Esophagus (tissue), 2 donors: Measurements from ENCODE around the gene SMIM22. TPM values are rescaled to one million over a fixed set of nuclear protein-coding genes. Genes with fewer than 3 reads are reported as not detected.
A peak's percentile ranks its signal among the peaks of the same experiment; 100 is the strongest.

ENCODE experiments used
- H3K27ac ChIP-seq, 2 donors: one replicate each; pipeline ENCODE4 v1.5.1; 2013; ENCODE audit warnings: low read depth in 2 of 2, mild to moderate bottlenecking in 2 of 2, inconsistent platforms in 1 of 2, low read length in 1 of 2, moderate library complexity in 1 of 2
- H3K27me3 ChIP-seq, 2 donors: one replicate each; pipeline ENCODE4 v1.6.1; 2013; ENCODE audit warnings: low read length in 2 of 2, control low read depth in 1 of 2, mild to moderate bottlenecking in 1 of 2; ENCODE audit not compliant: insufficient read depth in 2 of 2, control insufficient read depth in 1 of 2
- H3K36me3 ChIP-seq, 2 donors: one replicate each; pipeline ENCODE4 v1.6.1; 2013; ENCODE audit warnings: low read length in 1 of 2; ENCODE audit not compliant: control insufficient read depth in 2 of 2, insufficient read depth in 2 of 2
- H3K4me1 ChIP-seq, 2 donors: one replicate each; pipeline ENCODE4 v1.6.1; 2013; ENCODE audit warnings: low read length in 1 of 2; ENCODE audit not compliant: control insufficient read depth in 2 of 2, insufficient read depth in 2 of 2
- H3K4me3 ChIP-seq, 2 donors: one replicate each; pipeline ENCODE4 v1.5.1; 2013; ENCODE audit warnings: low read length in 2 of 2, mild to moderate bottlenecking in 2 of 2, low read depth in 1 of 2, moderate library complexity in 1 of 2
- H3K9me3 ChIP-seq, 2 donors: one replicate each; pipeline ENCODE4 v1.6.1; 2013; ENCODE audit warnings: mild to moderate bottlenecking in 2 of 2, low read depth in 1 of 2, low read length in 1 of 2, moderate library complexity in 1 of 2; ENCODE audit not compliant: control insufficient read depth in 2 of 2, insufficient read depth in 1 of 2
- WGBS, 2 donors: extraction: QIAGEN DNeasy Blood & Tissue Kit; methylation state at CpG; one replicate each; pipeline ENCODE4 v1.1.7; 2013; 5-methylcytosine and 5-hydroxymethylcytosine counted together
- polyA plus RNA-seq, 2 donors: library from polyadenylated mRNA; stranded (reverse); fragments of 200-250 nt; gene quantifications; one replicate each; pipeline ENCODE4 v1.2.3, GENCODE V29; 2013
- donor health status: healthy with polysubstance abuse.
- donor health status: Bipolar disorder and iron deficiency.

SMIM22 gene
- polyA plus RNA-seq, 2 donors = 20.1 to 28.6 TPM

DNA sequence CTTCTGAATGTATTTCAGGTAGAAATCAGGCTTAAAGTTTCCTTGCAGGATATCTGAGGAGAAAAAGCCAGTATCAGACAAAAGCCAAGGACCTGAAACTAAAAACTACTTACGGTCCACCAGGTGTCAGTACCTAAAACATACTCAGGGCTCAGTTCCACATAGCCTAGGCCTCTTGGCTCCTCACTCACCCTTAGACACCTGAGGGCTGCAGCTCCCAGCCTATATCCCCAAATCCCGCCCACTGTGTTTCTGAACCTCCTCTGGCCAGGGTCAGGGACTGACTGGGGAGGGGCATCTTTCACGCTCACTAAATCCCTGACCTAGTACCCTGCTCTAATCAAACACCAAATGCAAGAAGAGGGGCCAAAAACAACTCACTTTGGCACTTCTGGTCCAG lies 16.1 kb downstream of the SMIM22 start:
- no peaks in the 10 kb centered on the region for H3K27me3 ChIP-seq
- H3K36me3 ChIP-seq = peaks cover 19 to 27% of the 10 kb centered on the region in 2 donors
- H3K9me3 ChIP-seq = no peaks in the 10 kb centered on the region
- WGBS, 2 donors = 95 to 97% methylated on average over 3 of the region's 3 CpGs
- peaks cover 0 to 3% of the 10 kb centered on the region in 2 donors for H3K4me1 ChIP-seq
- no peak overlapping the region for H3K4me3 ChIP-seq
- H3K27ac ChIP-seq = no peak overlapping the region

DNA sequence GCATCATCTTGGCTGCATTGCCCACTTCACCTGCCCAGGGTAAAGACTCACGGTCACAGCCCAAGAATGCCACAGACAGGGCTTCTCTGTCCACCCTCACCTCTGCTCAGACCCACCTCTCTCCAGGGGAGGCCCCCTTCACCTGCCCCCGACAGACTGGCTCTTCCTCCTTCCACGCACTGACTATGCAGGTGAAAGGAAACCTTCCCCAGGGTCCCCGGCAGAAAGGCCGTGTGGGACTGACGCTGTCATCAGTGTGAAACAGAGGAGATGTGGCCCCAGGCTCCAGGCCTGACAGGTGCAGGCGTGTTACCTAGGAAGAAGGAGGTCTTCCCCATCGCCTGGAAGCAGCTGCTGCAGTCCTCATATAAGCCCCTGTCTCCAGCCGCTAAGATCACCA lies 16.6 kb downstream of the SMIM22 start:
- Histone ChIP-seq H3K36me3 (peaks cover 19 to 27% of the 10 kb centered on the region in 2 donors), H3K27me3 (no peaks in the 10 kb centered on the region), H3K4me1 (peaks cover 0 to 3% of the 10 kb centered on the region in 2 donors), H3K27ac (no peak overlapping the region), H3K4me3 (no peak overlapping the region), H3K9me3 (no peaks in the 10 kb centered on the region)
- 86 to 90% methylated on average over 9 of the region's 9 CpGs for WGBS, 2 donors

DNA sequence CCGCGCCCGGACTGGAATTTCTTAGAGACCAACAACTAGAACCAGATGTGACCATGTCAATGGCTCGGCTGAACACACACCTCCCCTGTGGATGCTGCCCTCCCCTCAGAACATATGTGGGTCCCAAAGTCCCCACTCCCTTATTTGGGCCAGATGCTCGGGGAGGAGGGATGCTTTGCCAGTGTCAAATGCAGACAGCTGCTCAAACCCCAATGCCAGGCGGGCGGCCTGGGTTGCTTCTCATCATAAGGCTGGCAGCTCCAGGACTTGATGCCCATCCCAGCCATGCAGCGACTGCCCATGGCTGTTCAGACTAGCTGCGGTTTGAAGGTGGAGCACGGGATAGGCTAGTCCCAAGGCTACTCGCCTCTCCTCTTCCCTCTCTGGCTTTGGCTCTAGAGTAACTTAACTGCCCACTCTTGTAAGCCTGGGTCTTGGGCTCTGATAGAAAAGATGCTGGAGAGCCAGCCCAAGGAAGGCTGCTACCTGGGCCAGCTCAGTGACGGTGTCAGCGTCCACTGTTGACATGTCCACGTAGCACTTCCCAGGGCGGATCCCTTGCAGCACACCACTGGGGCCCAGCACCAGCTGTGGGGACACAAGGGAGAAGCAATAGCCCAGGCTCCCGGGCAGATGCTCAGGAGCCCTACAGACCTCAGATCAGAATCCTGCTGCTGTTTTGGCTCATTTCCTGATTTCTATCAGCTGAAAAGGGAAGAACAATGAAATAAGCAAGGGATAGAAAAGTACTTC lies 18.3 kb downstream of the SMIM22 start:
- H3K27me3 ChIP-seq = no peaks in the 10 kb centered on the region
- H3K36me3 ChIP-seq = peaks cover 23 to 34% of the 10 kb centered on the region in 2 donors
- H3K4me1 ChIP-seq = peaks cover 0 to 3% of the 10 kb centered on the region in 2 donors
- WGBS, 2 donors = 90 to 95% methylated on average over 16 of the region's 16 CpGs
- H3K9me3 ChIP-seq = no peaks in the 10 kb centered on the region
- peak overlapping the region; percentile 62 to 63 for H3K27ac ChIP-seq
- H3K4me3 ChIP-seq = no peak overlapping the region

DNA sequence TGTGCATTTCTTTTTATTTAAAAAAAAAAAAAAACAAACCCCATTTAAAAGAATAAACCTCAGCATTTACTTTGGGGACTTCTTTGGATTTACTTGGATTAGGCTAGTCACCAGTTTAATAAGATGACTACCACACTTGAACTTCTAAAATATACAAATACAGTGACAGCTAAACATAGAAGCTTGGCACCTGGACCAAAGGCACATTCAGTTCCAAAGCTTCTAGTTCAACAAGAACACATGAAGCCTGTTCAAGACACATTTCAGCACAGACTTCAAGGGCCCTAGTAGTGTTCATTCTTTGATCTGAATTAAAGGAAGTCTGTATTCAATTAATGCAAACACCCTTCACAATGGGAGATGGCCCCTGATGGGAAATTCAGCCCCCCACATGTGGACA lies 18.9 kb downstream of the SMIM22 start:
- Histone ChIP-seq H3K4me3 (no peak overlapping the region), H3K27me3 (no peaks in the 10 kb centered on the region), H3K9me3 (no peaks in the 10 kb centered on the region), H3K36me3 (peaks cover 23 to 38% of the 10 kb centered on the region in 2 donors), H3K4me1 (peaks cover 0 to 3% of the 10 kb centered on the region in 2 donors), H3K27ac (peak overlapping the region; percentile 48 to 73)

DNA sequence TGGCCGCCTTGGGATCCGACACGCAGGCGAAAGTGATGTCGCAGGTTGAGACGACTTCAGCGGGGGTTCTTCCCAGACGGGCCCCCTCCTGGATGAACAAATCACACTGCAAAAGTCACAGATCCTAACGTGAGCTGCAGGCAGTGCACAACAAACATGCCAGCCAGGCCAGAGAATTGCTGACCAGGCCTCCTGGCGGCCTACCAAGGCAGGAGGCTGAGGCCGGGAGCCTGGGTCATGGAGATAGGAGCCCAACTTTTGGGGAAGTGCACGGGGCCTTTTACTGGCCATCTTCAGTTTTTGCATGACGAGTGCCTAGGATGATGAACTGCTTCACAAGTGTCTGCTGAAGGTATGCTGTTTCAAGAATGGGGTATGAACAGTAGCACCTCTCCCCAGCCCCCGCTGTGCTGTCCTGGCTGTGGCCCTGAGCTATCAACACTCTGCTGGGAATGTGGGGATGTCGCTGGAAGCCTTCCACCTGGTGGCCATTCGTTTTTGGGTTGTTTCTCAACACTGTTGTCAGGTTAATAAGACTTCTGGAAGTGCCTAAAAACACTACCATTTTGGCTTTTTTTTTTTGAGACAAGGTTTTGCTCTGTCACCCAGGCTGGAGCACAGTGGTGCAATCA lies 19.5 kb downstream of the SMIM22 start:
- Histone ChIP-seq H3K27me3 (no peaks in the 10 kb centered on the region), H3K36me3 (peaks cover 27 to 38% of the 10 kb centered on the region in 2 donors), H3K27ac (peak overlapping the region; percentile 48 to 73), H3K9me3 (no peaks in the 10 kb centered on the region), H3K4me3 (no peak overlapping the region), H3K4me1 (peaks cover 0 to 3% of the 10 kb centered on the region in 2 donors)
- 81 to 83% methylated on average over 16 of the region's 16 CpGs for WGBS, 2 donors

DNA sequence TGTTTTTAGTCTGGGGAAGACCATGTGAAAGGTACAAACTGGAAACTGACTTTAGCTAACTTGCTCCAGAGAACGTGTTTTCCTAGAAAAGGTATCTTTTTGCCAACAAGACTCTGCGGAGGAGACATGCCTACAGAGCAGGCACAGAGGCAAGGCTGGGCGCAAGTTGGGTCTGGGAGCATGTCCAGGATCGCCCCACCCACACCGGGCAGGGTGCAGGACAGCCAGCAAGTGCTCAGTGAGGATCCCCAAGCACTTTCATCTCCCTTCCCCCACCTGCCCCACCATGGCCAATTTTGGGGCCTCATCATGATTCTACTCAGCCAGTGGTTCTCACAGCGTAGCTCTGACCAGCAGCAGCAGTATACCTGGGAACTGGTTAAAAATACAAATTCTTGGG lies 25.5 kb downstream of the SMIM22 start:
- 62 to 72% methylated on average over 6 of the region's 6 CpGs for WGBS, 2 donors
- peaks cover 28 to 34% of the 10 kb centered on the region in 2 donors for H3K36me3 ChIP-seq
- H3K27me3 ChIP-seq = no peaks in the 10 kb centered on the region
- no peaks in the 10 kb centered on the region for H3K9me3 ChIP-seq
- H3K27ac ChIP-seq = no peak overlapping the region
- H3K4me3 ChIP-seq = no peak overlapping the region
- no peaks in the 10 kb centered on the region for H3K4me1 ChIP-seq

DNA sequence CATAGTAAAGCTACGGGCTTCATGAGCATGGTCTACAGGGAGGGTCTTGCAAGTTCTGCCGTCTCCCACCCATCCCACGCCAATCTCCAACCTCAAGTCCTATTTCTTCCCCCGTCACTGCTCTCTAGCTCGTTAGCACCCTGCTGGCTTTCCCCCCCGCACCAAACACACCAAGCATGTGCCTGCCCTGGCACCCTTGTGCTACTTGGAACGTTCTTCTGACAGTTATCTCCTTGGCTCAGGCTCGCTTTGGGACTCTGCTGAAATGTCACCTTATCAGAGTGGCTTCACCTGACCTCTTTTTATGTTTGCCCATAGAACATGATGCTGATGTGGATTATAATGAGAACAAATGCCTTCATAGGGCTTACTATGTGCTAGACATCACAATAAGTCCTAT lies 30.0 kb downstream of the SMIM22 start:
- WGBS, 2 donors = 87 to 89% methylated on average over 8 of the region's 8 CpGs
- no peaks in the 10 kb centered on the region for H3K27me3 ChIP-seq
- H3K4me3 ChIP-seq = no peak overlapping the region
- H3K27ac ChIP-seq = no peak overlapping the region
- peaks cover 18 to 40% of the 10 kb centered on the region in 2 donors for H3K36me3 ChIP-seq
- no peaks in the 10 kb centered on the region for H3K4me1 ChIP-seq
- no peaks in the 10 kb centered on the region for H3K9me3 ChIP-seq

DNA sequence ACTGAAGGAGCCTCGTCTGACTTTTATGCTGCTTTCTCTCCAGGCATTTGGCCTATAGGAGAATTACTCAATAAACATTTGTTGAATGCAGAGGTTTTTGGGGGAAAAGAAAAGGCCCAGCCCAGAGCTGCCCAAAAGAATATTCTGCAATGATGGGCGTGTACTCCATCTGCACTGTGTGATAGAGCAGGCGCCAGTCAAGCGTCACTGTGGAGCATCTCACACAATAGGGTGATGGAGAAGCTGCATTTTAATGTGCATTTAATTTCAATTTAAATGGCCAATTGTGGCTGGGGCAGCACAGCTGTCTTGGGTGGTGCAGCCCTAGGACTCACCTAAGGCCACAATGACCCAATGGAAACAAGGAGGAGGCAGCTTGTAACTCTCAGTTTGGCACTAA lies 31.4 kb downstream of the SMIM22 start:
- H3K36me3 ChIP-seq = peaks cover 27 to 43% of the 10 kb centered on the region in 2 donors
- no peaks in the 10 kb centered on the region for H3K4me1 ChIP-seq
- no peak overlapping the region for H3K27ac ChIP-seq
- H3K4me3 ChIP-seq = no peak overlapping the region
- WGBS, 2 donors = 96 to 97% methylated on average over 4 of the region's 4 CpGs
- H3K9me3 ChIP-seq = no peaks in the 10 kb centered on the region
- H3K27me3 ChIP-seq = no peaks in the 10 kb centered on the region

DNA sequence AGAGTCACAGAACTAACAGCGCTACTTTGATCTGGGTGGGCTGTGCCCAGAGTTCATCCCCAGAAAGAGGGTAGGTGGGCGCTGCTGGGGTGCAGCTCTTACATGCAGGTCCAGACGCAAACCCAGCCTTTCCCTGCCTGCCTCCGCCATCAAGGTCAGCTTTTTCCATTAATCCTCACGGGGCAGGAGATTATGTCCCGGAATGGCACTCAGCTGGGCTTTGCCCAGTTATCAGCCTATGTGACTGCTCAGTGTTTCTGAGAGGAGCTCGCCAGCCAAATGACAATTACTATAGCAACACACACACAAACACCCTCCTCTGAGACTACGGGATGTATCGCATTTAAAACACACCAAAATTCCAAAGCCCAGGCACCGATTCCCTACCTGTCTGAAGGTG lies 31.8 kb downstream of the SMIM22 start:
- H3K27me3 ChIP-seq = no peaks in the 10 kb centered on the region
- WGBS, 2 donors = 71 to 86% methylated on average over 10 of the region's 10 CpGs
- H3K9me3 ChIP-seq = no peaks in the 10 kb centered on the region
- no peaks in the 10 kb centered on the region for H3K4me1 ChIP-seq
- no peak overlapping the region for H3K4me3 ChIP-seq
- no peak overlapping the region for H3K27ac ChIP-seq
- peaks cover 29 to 42% of the 10 kb centered on the region in 2 donors for H3K36me3 ChIP-seq
